MM.1S (cell line): ENCODE results near the gene ZFR.

Source experiments
- DNase-seq: peaks from one replicate; pipeline ENCODE4 v3.0.0-alpha.2; 2015
- H2AFZ ChIP-seq: fragments of 300-600 bp; sonication (generic); 2 replicates; pipeline ENCODE4 v1.6.0; 2016; ENCODE audit warnings: antibody characterized with exemption, low read length
- H3F3A ChIP-seq: fragments of 300-600 bp; sonication (generic); 2 replicates; pipeline ENCODE4 v1.6.1; 2016; ENCODE audit warnings: mild to moderate bottlenecking, antibody characterized with exemption, low read length, moderate library complexity, mixed read lengths; ENCODE audit not compliant: insufficient read depth
- H3K27ac ChIP-seq: fragments of 300-600 bp; sonication (generic); 2 replicates; pipeline ENCODE4 v1.5.1; 2016; ENCODE audit warnings: mild to moderate bottlenecking, low read length
- H3K27me3 ChIP-seq: fragments of 300-600 bp; sonication (generic); replicated peaks from 2 replicates; pipeline ENCODE4 v1.6.0; 2016; ENCODE audit warnings: low read length; ENCODE audit not compliant: insufficient read depth
- H3K36me3 ChIP-seq: fragments of 300-600 bp; sonication (generic); replicated peaks from 2 replicates; pipeline ENCODE4 v1.6.1; 2016; ENCODE audit warnings: mild to moderate bottlenecking, low read length, mixed read lengths; ENCODE audit not compliant: insufficient read depth
- H3K4me1 ChIP-seq: fragments of 300-600 bp; sonication (generic); 2 replicates; pipeline ENCODE4 v1.6.1; 2016; ENCODE audit warnings: low read length, mixed read lengths
- H3K4me2 ChIP-seq: fragments of 300-600 bp; sonication (generic); 2 replicates; pipeline ENCODE4 v1.6.0; 2016; ENCODE audit warnings: low read depth, low read length
- H3K4me3 ChIP-seq: fragments of 300-600 bp; sonication (generic); 2 replicates; pipeline ENCODE4 v1.5.1; 2016; ENCODE audit warnings: low read length, mixed read lengths
- H3K79me2 ChIP-seq: fragments of 300-600 bp; sonication (generic); 2 replicates; pipeline ENCODE4 v1.6.1; 2016; ENCODE audit warnings: mixed run types, low read length, mixed read lengths
- H3K9ac ChIP-seq: fragments of 300-600 bp; sonication (generic); 2 replicates; pipeline ENCODE4 v1.6.1; 2016; ENCODE audit warnings: low read length, mixed read lengths
- H3K9me2 ChIP-seq: fragments of 300-600 bp; sonication (generic); replicated peaks from 2 replicates; pipeline ENCODE4 v1.6.1; 2016; ENCODE audit warnings: mild to moderate bottlenecking, low read length, mixed read lengths; ENCODE audit not compliant: insufficient read depth
- H3K9me3 ChIP-seq: fragments of 300-600 bp; sonication (generic); replicated peaks from 2 replicates; pipeline ENCODE4 v1.6.1; 2016; ENCODE audit warnings: mild to moderate bottlenecking, low read length, mixed read lengths; ENCODE audit not compliant: insufficient read depth
- H4K20me1 ChIP-seq: fragments of 300-600 bp; sonication (generic); 2 replicates; pipeline ENCODE4 v1.6.1; 2016; ENCODE audit warnings: mild to moderate bottlenecking, low read length, moderate library complexity, mixed read lengths; ENCODE audit not compliant: insufficient read depth
- EZH2 ChIP-seq: fragments of 300-600 bp; sonication (generic); optimal IDR thresholded peaks from 2 replicates; pipeline ENCODE3; 2017; ENCODE audit warnings: low read depth, mild to moderate bottlenecking, antibody characterized with exemption, low read length, mixed read lengths
- EZH2phosphoT487 ChIP-seq: fragments of 300-600 bp; sonication (generic); IDR thresholded peaks from 2 replicates; pipeline ENCODE4 v1.6.1; 2018; ENCODE audit warnings: antibody characterized with exemption, low read length
- TF ChIP-seq, protein P1 (sequence below): fragments of 300-600 bp; sonication (generic); IDR thresholded peaks from 2 replicates; pipeline ENCODE4 v1.5.1; 2016; ENCODE audit warnings: antibody characterized with exemption, low read length, mixed read lengths

Gene ZFR

GRCh38 chr5:32379421-32379820, 65.1 kb downstream of the ZFR start:
- TF ChIP-seq EZH2phosphoT487 (no peak), EZH2 (no peak)
- TF ChIP-seq, protein P1, sequence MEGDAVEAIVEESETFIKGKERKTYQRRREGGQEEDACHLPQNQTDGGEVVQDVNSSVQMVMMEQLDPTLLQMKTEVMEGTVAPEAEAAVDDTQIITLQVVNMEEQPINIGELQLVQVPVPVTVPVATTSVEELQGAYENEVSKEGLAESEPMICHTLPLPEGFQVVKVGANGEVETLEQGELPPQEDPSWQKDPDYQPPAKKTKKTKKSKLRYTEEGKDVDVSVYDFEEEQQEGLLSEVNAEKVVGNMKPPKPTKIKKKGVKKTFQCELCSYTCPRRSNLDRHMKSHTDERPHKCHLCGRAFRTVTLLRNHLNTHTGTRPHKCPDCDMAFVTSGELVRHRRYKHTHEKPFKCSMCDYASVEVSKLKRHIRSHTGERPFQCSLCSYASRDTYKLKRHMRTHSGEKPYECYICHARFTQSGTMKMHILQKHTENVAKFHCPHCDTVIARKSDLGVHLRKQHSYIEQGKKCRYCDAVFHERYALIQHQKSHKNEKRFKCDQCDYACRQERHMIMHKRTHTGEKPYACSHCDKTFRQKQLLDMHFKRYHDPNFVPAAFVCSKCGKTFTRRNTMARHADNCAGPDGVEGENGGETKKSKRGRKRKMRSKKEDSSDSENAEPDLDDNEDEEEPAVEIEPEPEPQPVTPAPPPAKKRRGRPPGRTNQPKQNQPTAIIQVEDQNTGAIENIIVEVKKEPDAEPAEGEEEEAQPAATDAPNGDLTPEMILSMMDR, result no peak
- H3K9me3 ChIP-seq, result no peaks in the 10 kb centered on the region
- H3K9ac ChIP-seq, result no peak overlapping the region
- DNase-seq, result no peak
- no peaks in the 10 kb centered on the region; the same call in 1 of the 2 replicates for H3K79me2 ChIP-seq
- H3K36me3 ChIP-seq, result peaks cover 15% of the 10 kb centered on the region; the same call in 1 of the 2 replicates
- H3K27ac ChIP-seq, result no peak overlapping the region
- no peak overlapping the region for H2AFZ ChIP-seq
- no peaks in the 10 kb centered on the region for H3K9me2 ChIP-seq
- no peak overlapping the region for H3K4me3 ChIP-seq
- H3F3A ChIP-seq, result no peaks in the 10 kb centered on the region
- no peaks in the 10 kb centered on the region for H3K4me1 ChIP-seq
- H3K4me2 ChIP-seq, result no peak overlapping the region
- H3K27me3 ChIP-seq, result no peaks in the 10 kb centered on the region
- no peaks in the 10 kb centered on the region; the same call in 1 of the 2 replicates for H4K20me1 ChIP-seq

DNA sequence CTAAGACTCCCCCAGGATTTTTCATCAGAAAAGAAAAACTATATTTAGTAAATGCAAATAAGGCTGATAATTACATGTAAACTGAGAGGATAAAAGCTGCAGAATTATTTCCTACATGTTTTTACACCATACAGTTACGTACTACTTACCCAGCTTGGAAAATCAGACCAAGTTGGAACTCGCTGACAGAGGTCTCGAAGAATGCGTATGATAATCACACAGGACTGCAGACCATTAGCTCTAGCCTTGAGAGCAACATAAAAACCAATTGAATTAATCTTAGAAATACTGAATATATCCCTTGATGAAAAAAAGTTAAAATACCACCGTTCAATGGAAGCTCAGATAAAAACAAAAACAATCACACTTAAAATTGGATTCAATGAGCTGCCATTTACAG, 65.6 kb downstream of the ZFR start:
- H3K36me3 ChIP-seq, result peaks cover 15% of the 10 kb centered on the region; the same call in 1 of the 2 replicates

DNA sequence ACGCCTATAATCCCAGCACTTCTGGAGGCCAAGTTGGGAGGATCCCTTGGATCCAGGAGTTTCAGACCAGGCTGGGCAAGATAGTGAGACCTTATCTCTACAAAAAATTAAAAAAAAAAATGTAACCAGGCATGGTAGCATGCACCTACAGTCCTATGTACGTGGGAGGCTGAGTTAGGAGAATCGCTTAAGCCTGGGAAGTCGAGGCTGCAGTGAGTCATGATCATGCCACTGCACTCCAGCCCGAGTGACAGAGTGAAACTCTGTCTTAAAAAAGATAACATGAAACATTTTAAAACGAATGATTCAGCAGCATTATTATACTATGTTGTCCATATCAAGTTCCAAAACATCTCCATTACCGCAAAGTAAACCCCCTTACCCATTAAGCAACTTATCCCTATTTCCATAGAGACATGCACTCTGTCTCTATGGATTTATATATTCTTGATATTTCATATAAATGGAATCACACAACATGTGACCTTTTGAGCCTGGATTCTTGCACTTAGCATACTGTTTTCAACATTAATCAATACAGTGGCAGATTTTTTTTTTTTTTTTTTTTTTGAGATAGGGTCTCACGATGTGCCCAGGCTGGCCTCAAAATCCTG, 74.9 kb downstream of the ZFR start:
- Histone ChIP-seq H3K4me1 (no peaks in the 10 kb centered on the region), H3K4me2 (no peak overlapping the region), H3K9me3 (no peaks in the 10 kb centered on the region), H4K20me1 (no peaks in the 10 kb centered on the region), H3F3A (no peaks in the 10 kb centered on the region), H3K27ac (no peak overlapping the region), H3K36me3 (no peaks in the 10 kb centered on the region; the same call in 1 of the 2 replicates), H3K79me2 (no peaks in the 10 kb centered on the region), H3K9me2 (no peaks in the 10 kb centered on the region), H3K9ac (no peak overlapping the region), H3K4me3 (no peak overlapping the region), H3K27me3 (no peaks in the 10 kb centered on the region), H2AFZ (no peak overlapping the region)
- no peak for DNase-seq
- TF ChIP-seq EZH2phosphoT487 (no peak), EZH2 (no peak)
- TF ChIP-seq, protein P1, result no peak

More for the DNA sequence above, 65.6 kb downstream of the ZFR start:
- Histone ChIP-seq H3K4me3 (no peak overlapping the region), H3K9ac (no peak overlapping the region), H2AFZ (no peak overlapping the region), H3K27me3 (no peaks in the 10 kb centered on the region), H3F3A (no peaks in the 10 kb centered on the region), H3K9me2 (no peaks in the 10 kb centered on the region), H3K4me1 (no peaks in the 10 kb centered on the region), H3K4me2 (no peak overlapping the region), H3K9me3 (no peaks in the 10 kb centered on the region), H4K20me1 (no peaks in the 10 kb centered on the region; the same call in 1 of the 2 replicates), H3K27ac (no peak overlapping the region), H3K79me2 (no peaks in the 10 kb centered on the region; the same call in 1 of the 2 replicates)
- TF ChIP-seq, protein P1, result no peak
- TF ChIP-seq EZH2, result no peak
- no peak for TF ChIP-seq EZH2phosphoT487
- no peak for DNase-seq
